Hindlimb muscle (tissue), 1 donor: ENCODE results near the gene GASK1A. TPM values are rescaled to one million over a fixed set of nuclear protein-coding genes. Genes with fewer than 3 reads are reported as not detected.
A peak's percentile ranks its signal among the peaks of the same experiment; 100 is the strongest.

Experiments
- DNase-seq: peaks from one replicate; pipeline ENCODE4 v3.0.0-alpha.2; 2013
- polyA plus RNA-seq: library from polyadenylated mRNA; unstranded; fragments of 120-200 nt; gene quantifications from one replicate; pipeline ENCODE4 v1.2.1, GENCODE V29; 2013; ENCODE audit not compliant: insufficient read length

Gene GASK1A
- polyA plus RNA-seq, 1 donor = 6.1 TPM

- no peak for DNase-seq
Observed at GRCh38 chr3:43091481-43091880, 112.4 kb downstream of the GASK1A start.

GRCh38 chr3:43093006-43093405 is 113.9 kb downstream of the GASK1A start:
- no peak for DNase-seq

- peak; percentile 24 for DNase-seq
Observed at GRCh38 chr3:43093974-43094373, 114.9 kb downstream of the GASK1A start.

GRCh38 chr3:43094381-43094780 is 115.3 kb downstream of the GASK1A start:
- peak; percentile 13 for DNase-seq

GRCh38 chr3:43094851-43095250 is 115.7 kb downstream of the GASK1A start:
- DNase-seq = peak; percentile 17

- no peak for DNase-seq
Observed at GRCh38 chr3:43095370-43095769, 116.3 kb downstream of the GASK1A start.

GRCh38 chr3:43096761-43097160 is 117.7 kb downstream of the GASK1A start:
- no peak for DNase-seq

- DNase-seq = no peak
Observed at GRCh38 chr3:43097400-43098080, 118.4 kb downstream of the GASK1A start.

GRCh38 chr3:43098761-43099160 is 119.7 kb downstream of the GASK1A start:
- no peak for DNase-seq

GRCh38 chr3:43102773-43103480 is 123.8 kb downstream of the GASK1A start:
- DNase-seq = no peak

GRCh38 chr3:43104039-43104438 is 124.9 kb downstream of the GASK1A start:
- no peak for DNase-seq

GRCh38 chr3:43104660-43105595 is 125.8 kb downstream of the GASK1A start:
- DNase-seq = no peak

GRCh38 chr3:43105596-43106292 is 126.6 kb downstream of the GASK1A start, which contains the start of gene POMGNT2:
TSS of gene POMGNT2 (minus strand) at chr3:43106079. CDS start at chr3:43081431, 24,648 bp downstream.
- DNase-seq = peak; percentile 92

GRCh38 chr3:43106293-43106628 is 127.2 kb downstream of the GASK1A start:
- DNase-seq = no peak

Other genes with a start within 250 kb of the GASK1A start
- gene CCDC13, start 206.1 kb upstream of the GASK1A start, polyA plus RNA-seq = not detected
- gene HIGD1A, start 174.8 kb upstream of the GASK1A start, polyA plus RNA-seq = 63.7 TPM
- gene ACKR2, start 169.9 kb upstream of the GASK1A start, polyA plus RNA-seq = 0.49 TPM
- gene CYP8B1, start 103.4 kb upstream of the GASK1A start, polyA plus RNA-seq = 0.05 TPM
- gene ZNF662, start 73.2 kb upstream of the GASK1A start, polyA plus RNA-seq = 15.8 TPM
- gene POMGNT2, start 126.8 kb downstream of the GASK1A start, polyA plus RNA-seq = 22.9 TPM